GM21825 (cell line): ENCODE results near the gene GADD45B.
"Not testable (repeated sequence)": the region's sequence is repeated elsewhere in the genome, so short reads cannot be mapped to it uniquely, and the experiment has no call there.

Experiments
- ATAC-seq: cut with Tn5 transposase; IDR thresholded peaks from one replicate; pipeline ENCODE4 v1.9.1; 2021; ENCODE audit warnings: mild to moderate bottlenecking, moderate library complexity; ENCODE audit not compliant: unreplicated experiment

GADD45B gene

DNA sequence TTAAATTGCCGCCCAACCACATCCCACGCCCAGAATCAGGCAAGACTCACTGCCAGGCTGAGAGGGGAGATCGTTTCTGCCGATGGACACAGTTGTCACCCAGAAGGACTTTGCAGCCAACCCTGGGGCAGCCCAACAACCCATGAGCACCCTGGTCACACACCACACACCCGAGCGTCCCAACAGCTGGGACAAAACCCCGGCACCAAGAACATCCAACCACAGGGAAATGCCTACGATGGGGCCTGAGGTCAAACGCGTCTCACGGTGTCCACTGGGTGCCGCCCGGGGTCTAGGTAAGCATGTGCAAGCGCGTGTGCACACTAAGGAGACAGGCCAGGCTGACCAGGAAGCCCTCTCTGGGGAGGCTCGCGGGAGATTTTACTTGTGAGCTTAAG is 32.1 kb upstream of the GADD45B start:
- no peak for ATAC-seq

DNA sequence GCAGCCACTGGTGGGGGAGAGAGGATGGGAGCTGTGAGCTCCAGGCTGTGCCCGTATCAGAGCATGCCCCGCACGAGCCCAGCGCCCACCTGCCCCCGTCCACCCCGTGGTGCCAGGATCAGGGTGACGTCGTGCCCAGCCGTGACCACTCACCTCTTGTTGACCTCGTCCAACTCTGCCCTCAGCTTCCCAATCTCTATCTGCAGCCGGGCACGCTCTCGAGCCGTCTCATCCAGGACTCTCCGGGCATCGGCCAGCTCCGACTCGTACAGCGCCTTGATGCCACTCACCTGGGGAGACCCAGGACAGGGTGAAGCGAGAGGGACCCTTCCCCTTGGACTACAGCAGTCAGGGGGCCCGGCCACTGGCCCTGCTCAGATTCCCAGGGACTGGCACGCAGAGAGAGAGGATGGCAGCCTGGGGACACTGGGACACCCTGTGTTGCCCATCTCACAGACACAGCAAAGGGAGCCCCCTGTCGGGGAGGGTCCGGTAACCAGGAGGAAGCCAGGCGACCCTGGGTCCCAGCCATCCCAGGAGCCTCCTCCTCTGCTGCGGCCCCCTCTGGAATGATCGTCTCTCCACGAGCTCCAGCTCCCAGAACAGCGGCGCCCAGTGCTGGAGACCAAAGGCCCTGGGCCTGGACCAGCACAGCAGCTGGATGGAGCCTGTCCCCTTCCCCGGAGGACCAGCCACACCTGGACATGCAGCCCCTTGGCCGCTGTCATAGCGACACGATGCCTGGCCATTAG is 31.5 kb upstream of the GADD45B start:
- ATAC-seq, result no peak

DNA sequence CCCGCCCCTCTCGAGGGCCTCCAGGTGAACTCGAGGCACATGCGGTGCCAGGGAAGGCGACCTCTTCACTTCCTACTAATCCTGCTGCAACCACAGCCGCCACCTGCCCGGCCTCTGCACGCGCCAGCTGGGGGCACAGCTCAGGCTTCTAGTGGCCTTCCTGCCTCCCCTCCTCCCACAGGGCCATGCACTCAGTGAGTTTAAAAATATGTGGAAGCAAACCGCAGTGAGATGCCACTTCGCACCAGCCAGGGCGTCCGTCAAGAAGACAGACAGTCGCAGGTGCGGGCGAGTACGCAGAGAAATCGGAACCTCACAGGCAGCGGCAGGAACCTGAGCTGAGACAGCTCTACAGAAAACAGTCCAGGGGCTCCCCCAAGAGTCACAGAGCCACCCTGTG is 29.5 kb upstream of the GADD45B start:
- no peak for ATAC-seq

DNA sequence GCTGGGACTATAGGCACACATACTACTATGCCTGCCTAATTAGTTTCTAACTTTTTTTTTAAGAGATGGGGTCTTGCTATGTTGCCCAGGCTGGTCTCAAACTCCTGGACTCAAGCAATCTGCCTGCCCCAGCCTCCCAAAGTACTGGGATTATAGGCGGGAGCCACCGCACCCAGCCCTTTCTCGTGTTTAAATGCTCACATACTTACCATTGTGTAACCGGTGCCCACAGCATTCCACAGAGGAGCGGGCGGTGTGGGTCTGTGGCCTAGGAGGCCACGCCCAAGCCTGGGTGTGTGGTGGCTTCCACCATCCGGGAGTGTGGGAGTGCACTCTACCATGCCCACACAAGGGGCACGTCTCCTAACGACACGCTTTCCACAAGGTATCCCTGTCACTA is 26.9 kb upstream of the GADD45B start:
- ATAC-seq, result no peak

DNA sequence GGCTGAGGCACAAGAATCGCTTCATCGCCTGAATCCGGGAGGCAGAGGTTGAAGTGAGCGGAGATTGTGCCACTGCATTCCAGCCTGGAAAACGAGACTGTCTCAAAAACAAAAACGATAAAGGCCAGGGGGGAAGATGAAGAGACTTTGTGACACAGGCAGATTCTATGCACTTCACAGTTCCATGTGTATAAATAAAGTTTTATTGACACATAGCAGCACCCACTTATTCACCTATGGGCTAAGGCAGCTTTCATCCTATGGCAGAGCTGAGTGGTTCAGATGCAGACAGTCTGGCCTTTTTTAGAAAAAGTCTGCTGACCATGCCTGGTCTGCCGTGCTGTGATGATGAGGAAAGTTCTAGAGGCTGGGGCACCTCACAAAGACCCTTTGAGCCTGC is 24.8 kb upstream of the GADD45B start:
- no peak for ATAC-seq

DNA sequence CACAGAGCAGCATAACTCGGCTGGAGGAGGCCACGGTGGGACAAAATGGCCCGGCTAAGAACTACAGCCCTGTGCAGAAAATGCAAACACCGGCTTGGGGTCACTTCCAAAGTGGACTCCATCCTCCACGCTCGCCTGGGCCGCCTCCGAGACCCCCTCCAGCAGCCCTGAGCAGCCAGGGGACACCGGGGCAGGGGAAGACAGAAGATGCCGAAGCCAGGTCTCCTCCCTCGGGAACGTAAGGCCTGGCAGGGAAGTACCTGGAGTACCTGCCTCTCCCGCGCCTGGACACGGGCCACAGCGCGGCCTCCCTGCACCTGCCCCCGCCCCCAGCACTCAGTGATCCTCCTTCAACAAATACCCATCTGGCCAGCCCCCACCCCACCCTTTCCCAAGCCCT is 24.2 kb upstream of the GADD45B start:
- no peak for ATAC-seq

DNA sequence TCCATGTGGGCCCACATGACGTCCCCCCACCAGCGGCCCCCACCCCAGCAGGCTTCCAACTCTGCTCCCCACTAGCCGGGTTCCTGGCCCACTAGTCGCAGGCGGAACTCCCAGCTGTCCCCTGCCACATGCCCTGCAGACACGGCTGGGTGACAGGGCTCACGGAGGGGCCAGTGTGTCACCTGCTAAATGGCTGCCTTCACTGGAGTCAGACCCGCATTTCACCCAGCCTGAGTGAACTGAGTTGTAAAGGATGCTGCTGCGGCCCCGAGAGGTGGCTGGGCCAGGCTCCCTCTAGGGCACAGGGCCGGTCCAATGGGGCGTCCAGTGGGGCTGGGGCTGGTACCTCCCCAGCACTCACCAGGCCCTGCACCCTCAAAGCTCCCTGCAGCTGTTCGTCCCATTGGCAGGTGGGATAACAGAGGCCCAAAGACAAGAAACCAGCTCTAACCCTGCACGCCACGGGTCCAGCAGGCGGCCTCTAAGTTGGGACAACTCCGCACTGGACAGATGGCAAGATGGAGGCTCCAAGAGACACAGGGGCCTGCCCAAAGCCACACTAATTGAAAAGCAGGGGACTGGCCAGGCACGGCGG is 22.4 kb upstream of the GADD45B start:
- ATAC-seq, result no peak

DNA sequence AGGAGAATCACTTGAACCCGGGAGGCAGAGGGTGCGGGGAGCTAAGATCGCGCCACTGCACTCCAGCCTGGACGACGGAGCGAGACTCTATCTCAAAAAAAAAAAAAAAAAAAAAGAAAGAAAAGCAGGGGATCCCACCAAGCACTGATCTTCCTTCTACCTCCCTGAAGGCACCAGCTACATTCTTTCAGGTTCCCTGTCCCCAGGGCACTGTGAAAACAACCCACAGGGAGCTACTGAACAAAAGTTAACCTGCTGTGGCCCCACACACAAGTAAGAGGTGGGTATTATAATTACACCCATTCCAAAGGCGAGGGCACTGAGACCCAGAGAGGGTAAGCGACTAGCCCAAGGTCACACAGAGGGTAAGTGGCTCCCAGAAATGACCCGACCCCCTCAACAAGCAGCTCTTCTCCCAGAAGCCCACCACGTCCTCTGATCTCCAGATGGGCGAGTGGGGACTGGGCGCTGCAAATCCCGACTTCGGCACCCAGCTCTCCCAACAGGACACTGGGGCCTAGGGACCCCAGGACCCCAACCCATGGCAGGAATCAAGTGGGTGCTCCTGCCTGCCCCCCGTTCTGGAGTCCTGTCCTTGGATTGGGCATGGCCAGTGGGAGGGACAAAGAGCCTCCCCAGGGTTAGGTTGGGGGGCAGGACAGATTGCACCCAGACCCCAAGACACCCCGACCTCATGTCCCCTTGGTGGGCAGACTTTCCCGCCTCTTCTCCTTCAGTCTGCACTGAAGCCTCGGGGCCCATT is 21.5 kb upstream of the GADD45B start:
- ATAC-seq, result no peak

DNA sequence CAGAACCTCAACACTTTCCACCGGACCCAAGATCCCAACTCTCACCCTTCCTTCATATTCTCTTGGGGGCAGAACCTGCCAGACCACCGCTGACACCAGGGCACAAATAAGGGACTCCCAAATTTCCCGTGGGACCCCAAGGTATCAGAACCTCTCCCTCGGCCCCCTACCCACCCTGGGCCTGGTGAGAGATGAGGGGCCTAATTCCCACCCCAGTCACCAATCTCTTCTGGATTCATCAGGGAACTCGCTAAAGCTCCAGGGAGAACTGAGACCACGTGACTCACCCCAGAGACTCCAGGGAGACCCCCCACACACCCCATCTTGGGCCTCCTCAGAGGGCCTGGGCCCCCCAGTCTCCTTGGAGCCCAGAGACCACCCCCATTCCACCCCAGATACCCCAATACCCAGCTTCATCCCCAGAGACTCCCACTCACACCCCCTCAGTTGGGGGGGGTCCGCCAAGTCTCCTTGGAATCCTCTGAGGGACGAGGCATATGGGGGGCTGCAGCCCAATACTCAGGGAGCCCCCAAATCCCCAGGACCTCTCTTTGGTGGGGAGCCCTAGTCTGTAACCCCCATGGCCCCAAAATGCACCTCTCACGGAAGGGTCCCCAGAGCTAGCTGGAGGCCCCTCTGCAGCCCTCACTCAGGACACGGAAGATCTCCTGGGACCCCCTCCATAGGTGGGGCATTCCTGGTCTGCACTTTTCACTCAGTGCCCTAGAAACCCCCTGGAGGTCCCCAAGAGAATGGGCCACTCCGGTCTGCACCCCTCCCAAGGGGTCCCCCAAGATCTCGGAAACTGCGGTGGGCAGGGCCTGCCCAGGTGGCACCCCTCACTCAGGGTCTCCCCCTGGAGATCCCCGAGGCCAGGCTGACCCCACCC is 20.7 kb upstream of the GADD45B start:
- no peak for ATAC-seq

DNA sequence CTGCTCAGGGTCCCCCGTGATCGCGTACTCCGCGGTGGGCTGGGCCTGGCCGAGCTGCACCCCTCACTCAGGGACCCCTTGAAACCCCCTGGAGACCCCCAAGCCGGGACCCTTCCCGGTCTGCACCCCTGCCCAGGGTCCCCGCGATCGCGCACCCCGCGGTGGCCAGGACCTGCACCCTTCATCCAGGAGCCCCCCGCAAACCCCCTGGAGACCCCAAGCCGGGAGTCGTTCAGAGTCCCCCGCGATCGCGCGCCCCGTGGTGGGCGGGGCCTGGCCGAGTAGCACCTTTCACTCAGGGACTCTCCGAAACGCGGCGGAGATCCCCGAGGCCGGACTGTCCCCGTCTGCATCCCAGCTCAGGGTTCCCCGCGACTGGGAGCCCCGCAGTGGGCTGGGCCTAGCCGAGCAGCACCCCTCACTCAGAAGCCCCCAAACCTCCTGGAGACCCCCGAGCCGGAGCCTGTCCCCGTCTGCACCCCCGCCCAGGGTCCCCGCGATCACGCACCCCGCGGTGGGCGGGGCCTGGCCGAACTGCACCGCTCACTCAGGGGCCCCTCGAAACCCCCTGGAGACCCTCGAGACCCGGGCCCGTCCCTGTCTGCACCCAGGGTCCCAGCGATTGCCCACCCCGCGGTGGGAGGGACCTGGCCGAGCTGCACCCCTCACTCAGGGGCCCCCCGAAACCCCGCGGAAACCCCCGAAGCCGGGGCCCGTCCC is 19.9 kb upstream of the GADD45B start:
- no peak for ATAC-seq

DNA sequence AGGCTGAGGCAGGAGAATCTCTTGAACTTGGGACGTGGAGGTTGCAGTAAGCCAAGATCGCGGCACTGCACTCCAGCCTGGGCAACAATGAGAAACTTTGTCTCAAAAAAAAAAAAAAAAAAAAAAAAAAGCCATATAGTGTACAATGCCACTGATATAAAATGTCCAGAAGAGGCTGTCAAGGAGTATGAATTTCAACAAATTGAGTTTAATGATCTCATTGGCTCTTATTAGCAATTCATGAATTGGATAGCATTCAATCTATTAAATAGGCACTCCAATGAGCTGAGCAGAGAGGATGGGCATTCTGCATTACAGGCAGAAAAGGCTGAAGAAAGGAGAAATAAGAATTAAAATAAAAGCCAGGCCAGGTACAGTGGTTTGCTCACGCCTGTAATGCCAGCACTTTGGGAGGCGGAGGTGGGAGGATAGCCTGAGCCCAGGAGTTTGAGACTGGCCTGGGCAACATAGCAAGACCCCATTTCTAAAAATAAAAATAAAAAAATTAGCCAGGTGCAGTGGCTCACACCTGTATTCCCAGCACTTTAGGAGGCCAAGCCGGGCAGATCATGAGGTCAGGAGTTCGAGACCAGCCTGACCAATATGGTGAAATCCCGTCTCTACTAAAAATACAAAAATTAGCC is 18.4 kb upstream of the GADD45B start:
- no peak for ATAC-seq

DNA sequence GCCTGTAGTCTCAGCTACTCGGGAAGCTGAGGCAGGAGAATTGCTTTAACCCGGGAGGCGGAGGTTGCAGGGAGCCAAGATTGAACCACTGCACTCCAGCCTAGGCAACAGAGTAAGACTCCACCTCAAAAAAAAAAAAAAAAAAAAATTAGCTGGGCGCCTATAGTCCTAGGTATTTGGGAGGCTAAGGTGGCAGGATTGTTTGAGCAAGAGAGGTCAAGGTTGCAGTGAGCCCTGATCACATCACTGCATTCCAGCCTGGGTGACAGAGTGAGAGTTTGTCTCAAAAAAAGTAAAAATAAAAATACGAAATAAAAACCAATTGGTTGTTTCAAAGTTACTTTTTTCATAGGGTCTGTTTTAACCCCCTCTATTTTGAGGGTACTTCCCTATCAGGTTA is 17.9 kb upstream of the GADD45B start:
- ATAC-seq, result no peak

DNA sequence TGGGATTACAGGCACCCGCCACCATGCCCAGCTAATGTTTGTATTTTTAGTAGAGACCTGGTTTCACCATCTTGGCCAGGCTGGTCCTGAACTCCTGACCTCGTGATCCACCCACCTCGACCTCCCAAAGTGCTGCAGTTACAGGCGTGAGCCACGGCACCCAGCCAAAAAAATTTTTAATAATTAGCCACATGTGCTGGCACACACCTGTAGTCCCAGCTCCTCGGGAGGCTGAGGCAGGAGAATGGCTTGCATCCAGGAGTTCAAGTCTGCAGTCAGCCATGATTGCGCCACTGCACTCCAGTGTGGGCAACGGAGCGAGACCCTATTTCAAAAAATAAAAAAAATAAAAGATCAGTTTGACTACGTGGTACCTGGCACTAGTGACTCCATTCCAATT is 17.2 kb upstream of the GADD45B start:
- ATAC-seq, result not testable (repeated sequence)

DNA sequence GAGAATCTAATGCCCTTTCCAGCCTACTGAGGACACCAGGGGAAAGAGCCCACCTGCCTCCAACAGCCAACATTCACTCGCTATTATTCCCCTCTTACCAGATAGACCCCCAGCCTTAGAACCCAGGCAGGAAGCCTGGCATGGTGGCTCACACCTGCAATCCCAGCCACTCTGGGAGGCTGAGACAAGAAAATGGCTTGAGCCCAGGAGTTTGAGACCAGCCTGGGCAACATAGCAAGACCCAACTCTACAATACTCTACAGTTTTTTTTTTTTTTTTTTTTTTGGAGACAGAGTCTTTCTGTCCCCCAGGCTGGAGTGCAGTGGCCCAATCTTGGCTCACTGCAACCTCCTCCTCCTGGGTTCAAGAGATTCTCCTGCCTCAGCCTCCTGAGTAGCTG is 15.7 kb upstream of the GADD45B start:
- no peak for ATAC-seq

DNA sequence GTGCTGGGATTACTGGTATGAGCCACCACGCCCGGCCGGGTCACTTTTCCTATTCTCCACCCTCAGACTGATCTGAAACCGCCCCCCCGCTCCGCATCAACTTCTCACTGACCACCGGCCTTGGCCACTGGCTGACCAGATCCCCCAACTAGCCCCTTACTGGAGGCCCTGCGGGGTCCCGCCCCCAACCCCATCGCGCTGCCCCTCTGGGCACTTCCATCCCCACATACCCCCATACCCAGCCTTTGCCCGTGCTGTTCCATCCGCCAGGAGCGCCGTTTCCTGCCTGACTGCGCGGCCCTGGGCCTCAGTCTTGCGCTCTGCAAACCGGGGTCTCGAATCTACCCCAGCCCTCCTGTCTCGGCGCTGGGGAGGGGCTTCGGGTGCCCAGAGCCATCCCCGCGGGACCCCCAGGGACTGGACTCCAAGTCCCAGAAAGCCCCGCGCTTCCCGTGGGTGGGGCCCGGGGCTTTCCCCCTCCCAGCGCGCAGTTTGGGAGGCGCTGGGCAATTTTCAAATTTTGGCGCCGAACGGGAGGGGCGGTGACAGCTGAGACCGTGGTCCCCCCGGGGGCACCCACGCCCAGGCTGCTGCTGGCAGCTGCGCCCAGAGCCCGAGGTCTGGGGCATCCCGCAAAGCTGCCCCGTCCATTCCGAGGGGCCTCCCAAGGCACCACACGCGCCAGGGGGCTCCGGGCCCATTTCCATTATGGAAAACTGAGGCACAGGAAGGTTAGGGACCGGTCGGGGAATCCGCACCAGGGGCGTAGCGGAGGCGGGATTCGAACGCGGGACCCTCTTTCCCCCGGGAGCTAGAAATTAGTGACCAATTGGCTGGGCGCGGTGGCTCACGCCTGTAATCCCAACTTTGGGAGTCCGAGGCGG is 13.9 kb upstream of the GADD45B start:
- no peak for ATAC-seq

DNA sequence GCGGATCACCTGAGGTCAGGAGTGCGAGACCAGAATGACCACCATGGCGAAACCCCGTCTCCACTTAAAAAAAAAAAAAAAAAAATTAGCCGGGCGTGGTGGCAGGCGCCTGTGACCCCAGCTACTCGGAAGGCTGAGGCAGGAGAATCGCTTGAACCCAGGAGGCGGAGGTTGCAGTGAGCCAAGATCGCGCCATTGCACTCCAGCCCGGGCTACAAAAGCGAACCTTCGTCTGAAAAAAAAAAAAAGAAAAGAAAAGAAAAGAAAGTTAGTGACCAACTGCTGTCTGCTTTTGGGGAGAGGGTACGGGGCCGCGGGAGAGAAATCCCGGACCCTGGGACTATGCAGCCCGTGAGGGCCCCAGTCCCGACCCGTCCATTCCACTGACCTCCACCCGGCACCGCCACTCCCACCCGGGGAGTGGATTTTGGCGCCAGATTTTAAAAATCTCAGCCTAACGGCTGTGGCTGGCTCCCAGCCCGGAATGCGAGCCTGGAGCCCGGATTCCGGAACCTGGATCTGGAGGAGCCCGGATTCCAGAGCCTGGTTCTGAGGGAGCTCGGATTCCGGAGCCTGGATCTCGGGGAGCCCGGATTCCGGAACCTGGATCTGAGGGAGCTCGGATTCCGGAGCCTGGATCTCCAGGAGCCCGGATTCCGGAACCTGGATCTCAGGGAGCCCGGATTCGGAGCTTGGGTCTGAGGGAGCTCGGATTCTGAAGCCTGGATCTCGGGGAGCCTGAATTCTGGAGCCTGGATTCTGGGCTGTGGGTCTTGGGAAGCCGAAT is 13.1 kb upstream of the GADD45B start:
- no peak for ATAC-seq

DNA sequence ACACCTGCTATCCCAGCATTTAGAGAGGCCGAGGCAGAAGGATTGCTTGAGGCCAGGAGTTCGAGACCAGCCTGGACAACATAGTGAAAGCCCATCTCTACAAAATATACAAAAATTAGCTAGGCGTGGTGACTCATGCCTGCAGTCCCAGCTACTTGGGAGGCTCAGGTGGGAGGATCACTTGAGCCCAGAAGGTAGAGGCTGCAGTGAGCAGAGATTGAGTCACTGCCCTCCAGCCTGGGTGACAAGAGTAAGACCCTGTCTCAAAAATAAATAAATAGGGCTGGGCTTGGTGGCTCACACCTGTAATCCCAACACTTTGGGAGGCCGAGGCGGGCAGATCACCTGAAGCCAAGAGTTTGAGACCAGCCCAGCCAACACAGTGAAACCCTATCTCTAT is 12.2 kb upstream of the GADD45B start:
- not testable (repeated sequence) for ATAC-seq

DNA sequence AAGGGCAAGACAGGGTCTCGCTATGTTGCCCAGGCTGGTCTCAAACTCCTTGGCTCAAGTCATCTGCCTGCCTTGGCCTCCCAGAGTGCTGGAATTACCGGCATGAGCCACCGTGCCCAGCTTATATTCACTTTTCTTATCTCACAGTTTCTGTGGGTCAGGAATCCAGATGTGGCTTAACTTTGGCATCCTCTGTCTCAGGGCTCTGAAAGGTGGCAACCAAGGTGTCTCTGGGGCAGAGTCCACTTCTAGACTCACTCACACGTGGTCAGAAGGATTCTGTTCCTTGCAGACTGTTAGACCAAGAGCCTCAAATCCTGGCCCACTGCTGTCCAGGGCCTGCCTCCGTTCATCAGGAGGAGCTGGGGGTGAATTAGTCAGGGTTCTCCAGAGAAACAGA is 11.5 kb upstream of the GADD45B start:
- no peak for ATAC-seq
